ENCODE measurements around the gene SNPH.

The SNPH gene

GRCh38 chr20:1265226-1265915 is 723 bp upstream of the SNPH start:
- no peak for DNase-seq

GRCh38 chr20:1265916-1266166 is 253 bp upstream of the SNPH start:
- DNase-seq: no peak

GRCh38 chr20:1267161-1267560 is 1.1 kb downstream of the SNPH start:
- DNase-seq: no peak

GRCh38 chr20:1267809-1268374 is 1.8 kb downstream of the SNPH start:
- DNase-seq: no peak

GRCh38 chr20:1269235-1269634 is 3.1 kb downstream of the SNPH start:
- DNase-seq: no peak

- DNase-seq: no peak
These were observed 3.8 kb downstream of the SNPH start for GRCh38 chr20:1269850-1270249.

GRCh38 chr20:1272368-1273100 is 6.4 kb downstream of the SNPH start:
- DNase-seq: no peak

- no peak for DNase-seq
These were observed 7.3 kb downstream of the SNPH start for GRCh38 chr20:1273366-1273765.

GRCh38 chr20:1274485-1275311 is 8.6 kb downstream of the SNPH start:
- no peak for DNase-seq

- no peak for DNase-seq
These were observed 9.8 kb downstream of the SNPH start for GRCh38 chr20:1275919-1276318.

- DNase-seq: no peak
These were observed 11.6 kb downstream of the SNPH start for GRCh38 chr20:1277529-1278322.

GRCh38 chr20:1278993-1279392 is 12.9 kb downstream of the SNPH start:
- no peak for DNase-seq

GRCh38 chr20:1280195-1281102 is 14.4 kb downstream of the SNPH start:
- no peak for DNase-seq

- DNase-seq: no peak
These were observed 15.4 kb downstream of the SNPH start for GRCh38 chr20:1281279-1282057.

- no peak for DNase-seq
These were observed 16.9 kb downstream of the SNPH start for GRCh38 chr20:1282966-1283365.

- DNase-seq: no peak
These were observed 17.7 kb downstream of the SNPH start for GRCh38 chr20:1283522-1284510.

- DNase-seq: peak; percentile 79
These were observed 20.4 kb downstream of the SNPH start for GRCh38 chr20:1286267-1287024.

GRCh38 chr20:1287306-1287705 is 21.2 kb downstream of the SNPH start:
- DNase-seq: no peak

Measured in CD4-positive, alpha-beta T cell treated with Interleukin-17A for 4 hours (primary cell).